ENCODE results near the gene BMP8A.

The BMP8A gene

GRCh38 chr1:39569034-39569433, 77.6 kb downstream of the BMP8A start:
- no peak for DNase-seq (ENCODE audit: low spot score)
- in situ Hi-C loops (cut with MboI; ENCODE audit: low pct_unique_long_range_greater_than_20kb, low sequenced_read_pairs, unreplicated experiment) = no loop called here
- no peak for TF ChIP-seq CTCF (IDR thresholded peaks at IDR 0.05; ENCODE audit: extremely low read depth, insufficient read depth, missing control alignments)

GRCh38 chr1:39570477-39571177, 79.2 kb downstream of the BMP8A start:
- in situ Hi-C loops (cut with MboI; ENCODE audit: low pct_unique_long_range_greater_than_20kb, low sequenced_read_pairs, unreplicated experiment) = no loop called here
- no peak for TF ChIP-seq CTCF (IDR thresholded peaks at IDR 0.05; ENCODE audit: extremely low read depth, insufficient read depth, missing control alignments)
- DNase-seq (ENCODE audit: low spot score) = no peak

GRCh38 chr1:39571178-39571483, 79.7 kb downstream of the BMP8A start:
- no peak for DNase-seq (ENCODE audit: low spot score)
- TF ChIP-seq CTCF (IDR thresholded peaks at IDR 0.05; ENCODE audit: extremely low read depth, insufficient read depth, missing control alignments) = no peak
- in situ Hi-C loops (cut with MboI; ENCODE audit: low pct_unique_long_range_greater_than_20kb, low sequenced_read_pairs, unreplicated experiment) = no loop called here

- no peak for TF ChIP-seq CTCF (IDR thresholded peaks at IDR 0.05; ENCODE audit: extremely low read depth, insufficient read depth, missing control alignments)
- in situ Hi-C loops (cut with MboI; ENCODE audit: low pct_unique_long_range_greater_than_20kb, low sequenced_read_pairs, unreplicated experiment) = no loop called here
- no peak for DNase-seq (ENCODE audit: low spot score)
These were observed 81.1 kb downstream of the BMP8A start for GRCh38 chr1:39572379-39573096.

- in situ Hi-C loops (cut with MboI; ENCODE audit: low pct_unique_long_range_greater_than_20kb, low sequenced_read_pairs, unreplicated experiment) = no loop called here
- DNase-seq (ENCODE audit: low spot score) = no peak
These were observed 81.6 kb downstream of the BMP8A start for GRCh38 chr1:39573097-39573465.

More at GRCh38 chr1:39573097-39573465, 81.6 kb downstream of the BMP8A start:
- no peak for TF ChIP-seq CTCF (IDR thresholded peaks at IDR 0.05; ENCODE audit: extremely low read depth, insufficient read depth, missing control alignments)

Measured in GM13977 (cell line).